H9 (cell line): Measurements from ENCODE around the gene SF3B1. TPM values are rescaled to one million over a fixed set of nuclear protein-coding genes. Genes with fewer than 3 reads are reported as not detected.

ENCODE experiments used
- DNase-seq: peaks from one replicate; pipeline ENCODE4 v3.0.0-alpha.2; 2017
- H2AFZ ChIP-seq: one replicate; pipeline ENCODE4 v1.6.1; 2013; ENCODE audit warnings: mild to moderate bottlenecking, low read length, control low read depth, moderate library complexity
- H2AK5ac ChIP-seq: 2 replicates; pipeline ENCODE4 v1.6.1; 2013; ENCODE audit warnings: low read length, control low read depth, mixed read lengths; ENCODE audit not compliant: insufficient read length
- H2BK120ac ChIP-seq: one replicate; pipeline ENCODE4 v1.6.1; 2013; ENCODE audit warnings: low read depth, mild to moderate bottlenecking, low read length, control low read depth, inconsistent platforms; ENCODE audit not compliant: poor library complexity, severe bottlenecking
- H2BK12ac ChIP-seq: 2 replicates; pipeline ENCODE4 v1.6.1; 2013; ENCODE audit warnings: low read length, control low read depth, mixed read lengths, low read depth; ENCODE audit not compliant: insufficient read length
- H2BK15ac ChIP-seq: 2 replicates; pipeline ENCODE4 v1.6.1; 2013; ENCODE audit warnings: low read depth, low read length, control low read depth
- H2BK20ac ChIP-seq: one replicate; pipeline ENCODE4 v1.6.1; 2013; ENCODE audit warnings: low read depth, mild to moderate bottlenecking, low read length, control low read depth, inconsistent platforms; ENCODE audit not compliant: poor library complexity, severe bottlenecking
- H2BK5ac ChIP-seq: 2 replicates; pipeline ENCODE4 v1.6.1; 2013; ENCODE audit warnings: low read length, control low read depth, mixed read lengths; ENCODE audit not compliant: insufficient read length
- H3K14ac ChIP-seq: 2 replicates; pipeline ENCODE4 v1.6.1; 2013; ENCODE audit warnings: low read length, control low read depth; ENCODE audit not compliant: insufficient read depth
- H3K18ac ChIP-seq: 2 replicates; pipeline ENCODE4 v1.6.1; 2013; ENCODE audit warnings: low read depth, mild to moderate bottlenecking, mixed read lengths, low read length, control low read depth; ENCODE audit not compliant: insufficient read length
- H3K23ac ChIP-seq: 2 replicates; pipeline ENCODE4 v1.6.1; 2013; ENCODE audit warnings: low read length, control low read depth, mixed read lengths, low read depth; ENCODE audit not compliant: insufficient read length
- H3K23me2 ChIP-seq: 2 replicates; pipeline ENCODE4 v1.6.1; 2013; ENCODE audit warnings: low read depth, mild to moderate bottlenecking, mixed read lengths, low read length, control low read depth; ENCODE audit not compliant: insufficient read length, poor library complexity, severe bottlenecking
- H3K27ac ChIP-seq: 2 replicates; pipeline ENCODE4 v1.5.1; 2013; ENCODE audit warnings: low read length, control low read depth, mixed read lengths, low read depth; ENCODE audit not compliant: insufficient read length
- H3K27me3 ChIP-seq: 2 replicates; pipeline ENCODE4 v1.6.1; 2013; ENCODE audit warnings: low read length, control low read depth, inconsistent platforms; ENCODE audit not compliant: insufficient read depth
- H3K4ac ChIP-seq: 2 replicates; pipeline ENCODE4 v1.6.1; 2013; ENCODE audit warnings: low read depth, mild to moderate bottlenecking, control low read depth, inconsistent platforms, low read length, moderate library complexity
- H3K4me1 ChIP-seq: 2 replicates; pipeline ENCODE4 v1.6.1; 2013; ENCODE audit warnings: low read length, control low read depth, inconsistent platforms; ENCODE audit not compliant: insufficient read depth
- H3K4me2 ChIP-seq: 2 replicates; pipeline ENCODE4 v1.6.1; 2013; ENCODE audit warnings: low read length, control low read depth, mixed read lengths; ENCODE audit not compliant: insufficient read length, insufficient read depth
- H3K56ac ChIP-seq: 2 replicates; pipeline ENCODE4 v1.6.1; 2013; ENCODE audit warnings: low read depth, mild to moderate bottlenecking, mixed read lengths, low read length, control low read depth; ENCODE audit not compliant: insufficient read length
- H3K79me1 ChIP-seq: 2 replicates; pipeline ENCODE4 v1.6.1; 2013; ENCODE audit warnings: low read depth, mild to moderate bottlenecking, moderate library complexity, low read length, control low read depth, inconsistent platforms; ENCODE audit not compliant: insufficient read depth, poor library complexity, severe bottlenecking
- H3K79me2 ChIP-seq: 2 replicates; pipeline ENCODE4 v1.6.1; 2013; ENCODE audit warnings: low read length, control low read depth, inconsistent platforms; ENCODE audit not compliant: insufficient read depth
- H3K9ac ChIP-seq: 2 replicates; pipeline ENCODE4 v1.6.1; 2013; ENCODE audit warnings: low read length, control low read depth, mixed read lengths; ENCODE audit not compliant: insufficient read length; ENCODE audit errors: extremely low read depth
- H3K9me3 ChIP-seq: one replicate; pipeline ENCODE4 v1.6.1; 2013; ENCODE audit warnings: low read depth, low read length, inconsistent platforms; ENCODE audit not compliant: control insufficient read depth
- H3T11ph ChIP-seq: one replicate; pipeline ENCODE4 v1.6.1; 2013; ENCODE audit warnings: mild to moderate bottlenecking, low read length, control low read depth, inconsistent platforms
- H4K20me1 ChIP-seq: one replicate; pipeline ENCODE4 v1.6.1; 2013; ENCODE audit not compliant: control insufficient read depth, insufficient read length, insufficient read depth
- H4K5ac ChIP-seq: 2 replicates; pipeline ENCODE4 v1.6.1; 2013; ENCODE audit warnings: low read depth, mild to moderate bottlenecking, mixed read lengths, low read length, control low read depth; ENCODE audit not compliant: insufficient read length
- H4K8ac ChIP-seq: replicated peaks from 2 replicates; pipeline ENCODE4 v1.6.1; 2013; ENCODE audit warnings: low read length, control low read depth, mixed read lengths, low read depth; ENCODE audit not compliant: insufficient read length
- H4K91ac ChIP-seq: 2 replicates; pipeline ENCODE4 v1.6.1; 2013; ENCODE audit warnings: low read depth, mild to moderate bottlenecking, moderate library complexity, mixed read lengths, low read length, control low read depth; ENCODE audit not compliant: insufficient read length
- H3K27ac Mint-ChIP-seq, 3 experiments: 2 replicates in 2 of 3; 3 replicates in 1 of 3; pipeline ENCODE4 v1.8.0; 2020 to 2021; ENCODE audit warnings: mixed read lengths in 3 of 3, mild to moderate bottlenecking in 1 of 3, moderate library complexity in 1 of 3
- H3K27me3 Mint-ChIP-seq: 2 replicates; pipeline ENCODE4 v1.8.0; 2021; ENCODE audit warnings: low read depth, mild to moderate bottlenecking, moderate library complexity, mixed read lengths
- H3K36me3 Mint-ChIP-seq, 3 experiments: 2 replicates in 2 of 3; 3 replicates in 1 of 3; pipeline ENCODE4 v1.8.0; 2020 to 2021; ENCODE audit warnings: low read depth in 3 of 3, mixed read lengths in 3 of 3; ENCODE audit not compliant: insufficient read depth in 1 of 3
- H3K4me1 Mint-ChIP-seq, 2 experiments: 2 replicates each; pipeline ENCODE4 v1.8.0; 2020; ENCODE audit warnings: mixed read lengths in 2 of 2
- H3K4me3 Mint-ChIP-seq, 2 experiments: 2 replicates in 1 of 2; 3 replicates in 1 of 2; pipeline ENCODE4 v1.8.0; 2020 to 2021; ENCODE audit warnings: mild to moderate bottlenecking in 2 of 2, mixed read lengths in 2 of 2, moderate library complexity in 1 of 2
- H3K9me3 Mint-ChIP-seq, 2 experiments: 2 replicates in 1 of 2; 3 replicates in 1 of 2; pipeline ENCODE4 v1.8.0; 2020; ENCODE audit warnings: mild to moderate bottlenecking in 2 of 2, mixed read lengths in 2 of 2, moderate library complexity in 1 of 2
- CTCF ChIP-seq: fragments of 200-600 bp; sonication (generic); conservative IDR thresholded peaks from 3 replicates; pipeline ENCODE4 v1.8.0; 2021; ENCODE audit warnings: antibody characterized with exemption, mild to moderate bottlenecking
- WGBS: extraction: QIAGEN DNeasy Blood & Tissue Kit; methylation state at CpG from one replicate; pipeline ENCODE4 v1.1.7; 2013; ENCODE audit warnings: missing lambda C conversion rate, low lambda C conversion rate, mixed read lengths; ENCODE audit not compliant: insufficient read length; ENCODE audit errors: extremely low coverage; 5-methylcytosine and 5-hydroxymethylcytosine counted together
- total RNA-seq: library from RNA; stranded (reverse); gene quantifications from 2 replicates; pipeline ENCODE4 v1.2.1, GENCODE V29; 2021

SF3B1 gene
- total RNA-seq, 1 experiment from 2014 or later = 278 TPM

DNA sequence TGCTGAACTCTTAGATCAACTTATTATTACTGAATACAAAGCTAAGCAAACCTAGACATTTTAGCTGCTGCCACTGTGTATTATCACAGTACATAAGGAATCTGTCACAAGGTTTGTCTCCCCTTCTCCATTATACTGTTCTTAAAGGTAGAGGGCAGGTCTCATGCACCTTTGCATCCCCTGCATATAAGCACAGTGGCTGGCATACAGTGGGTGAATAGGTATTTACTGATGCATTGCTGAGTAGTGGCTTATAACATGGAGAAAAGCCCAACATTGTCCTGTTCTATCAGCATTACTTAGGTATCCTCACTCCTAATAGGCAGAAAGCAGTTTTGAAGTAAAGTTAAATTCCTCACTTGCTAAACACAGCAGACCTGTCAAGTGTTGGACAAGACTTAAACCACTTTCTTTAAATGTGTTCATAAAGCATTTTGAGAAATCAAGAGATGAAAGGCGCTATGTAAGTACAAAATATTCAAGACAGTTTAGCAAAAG lies 43.6 kb downstream of the SF3B1 start:
- DNase-seq = no peak
- Mint-ChIP-seq H3K36me3 (peaks cover 20 to 47% (median 46%) of the 10 kb centered on the region in 3 experiments; a peak in 6 of 7 replicates), H3K4me3 (no peak overlapping the region), H3K4me1 (no peaks in the 10 kb centered on the region), H3K27me3 (no peaks in the 10 kb centered on the region), H3K27ac (no peak overlapping the region), H3K9me3 (no peaks in the 10 kb centered on the region)
- no peaks in the 10 kb centered on the region for H3K27me3 ChIP-seq
- TF ChIP-seq CTCF = no peak
- no peak overlapping the region for H4K5ac ChIP-seq
- H3K56ac ChIP-seq = no peak overlapping the region
- no peak overlapping the region for H2BK15ac ChIP-seq
- no peak overlapping the region for H2BK12ac ChIP-seq
- H2BK5ac ChIP-seq = no peak overlapping the region
- no peak overlapping the region for H3K14ac ChIP-seq
- H4K91ac ChIP-seq = no peak overlapping the region
- no peak overlapping the region for H3K4ac ChIP-seq
- WGBS = no CpG with 5 or more reads among the region's 1 CpG
- no peaks in the 10 kb centered on the region for H3K4me1 ChIP-seq
- no peak overlapping the region for H3K9ac ChIP-seq
- H3K23me2 ChIP-seq = no peaks in the 10 kb centered on the region
- no peaks in the 10 kb centered on the region for H4K20me1 ChIP-seq
- no peak overlapping the region for H3K27ac ChIP-seq
- H4K8ac ChIP-seq = no peak overlapping the region
- H3T11ph ChIP-seq = no peak overlapping the region
- no peak overlapping the region for H3K4me2 ChIP-seq
- H3K79me1 ChIP-seq = no peaks in the 10 kb centered on the region
- no peak overlapping the region for H3K18ac ChIP-seq
- H3K23ac ChIP-seq = no peak overlapping the region
- H2BK20ac ChIP-seq = no peak overlapping the region
- H2BK120ac ChIP-seq = no peak overlapping the region
- H3K79me2 ChIP-seq = no peaks in the 10 kb centered on the region
- H2AFZ ChIP-seq = no peak overlapping the region
- H3K9me3 ChIP-seq = no peaks in the 10 kb centered on the region
- H2AK5ac ChIP-seq = no peak overlapping the region
